NOMO-1 treated with dmso at 0.1 percent for 144 hours (cell line): ENCODE measurements around the gene CATSPER1.

Experiments used
- DNase-seq: peaks from one replicate; lab custom pipeline; 2025; ENCODE audit not compliant: unreplicated experiment; lab: John Stamatoyannopoulos, UW

Gene CATSPER1

DNA sequence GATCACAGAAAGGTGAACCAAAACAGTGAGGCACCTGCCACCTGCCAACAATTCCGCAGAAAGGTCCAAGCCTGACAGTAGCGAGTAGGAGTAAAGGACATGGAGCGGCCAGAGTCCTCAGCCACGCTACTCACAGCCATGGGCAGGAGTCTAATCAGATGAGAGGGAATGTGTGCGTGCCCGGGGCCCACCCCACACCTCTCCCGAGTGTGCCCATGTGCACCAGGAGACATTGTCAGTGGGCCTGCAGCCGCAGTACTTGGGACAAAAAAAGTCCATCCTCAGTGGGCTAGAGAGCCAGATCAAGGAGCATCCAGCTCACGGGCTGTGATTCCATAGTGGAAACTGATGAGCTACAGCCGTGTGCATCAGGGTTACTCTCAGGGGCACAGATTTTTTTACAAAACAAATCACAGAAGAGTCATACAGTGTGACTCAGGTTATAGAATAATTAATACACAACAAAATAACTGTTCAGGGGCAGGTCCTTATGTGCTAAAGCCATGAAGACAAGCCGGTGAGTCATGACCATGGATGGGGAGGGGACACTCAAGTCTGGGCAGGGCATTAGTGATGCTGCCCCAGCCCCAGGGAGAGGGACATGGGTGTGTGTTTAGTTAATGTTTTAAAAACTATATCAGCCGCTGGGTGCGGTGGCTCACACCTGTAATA, 52.7 kb downstream of the CATSPER1 start:
- DNase-seq = no peak

- DNase-seq = no peak
Measured at GRCh38 chr11:65972116-65972515, 54.2 kb downstream of the CATSPER1 start.

- DNase-seq = no peak
Measured at GRCh38 chr11:65968600-65969482, 57.4 kb downstream of the CATSPER1 start.

DNA sequence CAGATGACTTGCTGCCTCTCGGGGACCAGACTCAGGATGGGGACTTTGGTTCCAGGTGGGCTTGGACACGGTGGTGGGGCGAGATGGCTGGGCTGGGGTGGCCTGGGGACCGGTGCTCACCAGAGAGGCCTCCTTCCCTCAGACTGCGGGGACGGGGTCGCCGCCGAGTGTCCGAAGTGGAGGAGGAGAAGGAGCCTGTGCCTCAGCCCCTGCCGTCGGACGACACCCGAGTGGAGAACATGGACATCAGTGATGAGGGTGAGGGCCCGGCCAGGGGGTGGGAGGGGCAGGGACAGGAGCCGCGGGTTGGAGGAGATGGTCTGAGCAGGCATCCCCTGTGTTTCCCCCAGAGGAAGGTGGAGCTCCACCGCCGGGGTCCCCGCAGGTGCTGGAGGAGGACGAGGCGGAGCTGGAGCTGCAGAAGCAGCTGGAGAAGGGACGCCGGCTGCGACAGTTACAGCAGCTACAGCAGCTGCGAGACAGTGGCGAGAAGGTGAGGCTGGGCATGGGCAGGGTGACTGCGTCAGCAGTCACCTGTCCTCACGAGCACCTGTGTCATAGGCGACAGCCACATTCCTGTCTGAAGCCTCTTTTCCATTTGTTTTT, 58.8 kb downstream of the CATSPER1 start:
- DNase-seq = no peak
